KMS-11 (cell line): ENCODE measurements around the gene GPR17.

Experiments used
- H2AFZ ChIP-seq: fragments of 200-600 bp; sonication (generic); 2 replicates; pipeline ENCODE4 v1.6.1; 2016; ENCODE audit warnings: antibody characterized with exemption, mixed run types, low read depth
- H3K27ac ChIP-seq: fragments of 200-600 bp; sonication (generic); 2 replicates; pipeline ENCODE4 v1.6.1; 2016; ENCODE audit warnings: mild to moderate bottlenecking, mixed run types
- H3K27me3 ChIP-seq: fragments of 200-600 bp; sonication (generic); 2 replicates; pipeline ENCODE4 v1.6.1; 2017; ENCODE audit warnings: mild to moderate bottlenecking, low read depth, mixed run types, moderate library complexity; ENCODE audit not compliant: insufficient read depth
- H3K36me3 ChIP-seq: fragments of 200-600 bp; sonication (generic); 2 replicates; pipeline ENCODE4 v1.6.1; 2017; ENCODE audit warnings: mild to moderate bottlenecking, mixed run types; ENCODE audit not compliant: insufficient read depth
- H3K4me1 ChIP-seq: fragments of 200-600 bp; sonication (generic); 2 replicates; pipeline ENCODE4 v1.6.1; 2016; ENCODE audit warnings: mild to moderate bottlenecking, low read depth, mixed run types; ENCODE audit not compliant: poor library complexity, severe bottlenecking
- H3K4me2 ChIP-seq: fragments of 200-600 bp; sonication (generic); 2 replicates; pipeline ENCODE4 v1.7.0; 2016; ENCODE audit warnings: mild to moderate bottlenecking, mixed run types
- H3K4me3 ChIP-seq: fragments of 200-600 bp; sonication (generic); IDR thresholded peaks from 2 replicates; pipeline ENCODE4 v1.6.1; 2017; ENCODE audit warnings: low read depth, low read length, mixed read lengths; ENCODE audit not compliant: insufficient read depth
- H3K79me2 ChIP-seq: fragments of 200-600 bp; sonication (generic); 2 replicates; pipeline ENCODE4 v1.6.1; 2016; ENCODE audit warnings: low read depth, mixed run types; ENCODE audit not compliant: insufficient read depth
- H3K9ac ChIP-seq: fragments of 200-600 bp; sonication (generic); 2 replicates; pipeline ENCODE4 v1.6.1; 2016; ENCODE audit warnings: mild to moderate bottlenecking, mixed run types
- H4K20me1 ChIP-seq: fragments of 200-600 bp; sonication (generic); 2 replicates; pipeline ENCODE4 v1.6.1; 2016; ENCODE audit warnings: mild to moderate bottlenecking, mixed run types; ENCODE audit not compliant: insufficient read depth
- TF ChIP-seq, protein P1 (sequence below): fragments of 200-600 bp; sonication (generic); conservative IDR thresholded peaks from 2 replicates; pipeline ENCODE4 v1.6.1; 2017; ENCODE audit warnings: low read depth, mild to moderate bottlenecking, antibody characterized with exemption, low read length, moderate library complexity, mixed read lengths

Gene GPR17

DNA sequence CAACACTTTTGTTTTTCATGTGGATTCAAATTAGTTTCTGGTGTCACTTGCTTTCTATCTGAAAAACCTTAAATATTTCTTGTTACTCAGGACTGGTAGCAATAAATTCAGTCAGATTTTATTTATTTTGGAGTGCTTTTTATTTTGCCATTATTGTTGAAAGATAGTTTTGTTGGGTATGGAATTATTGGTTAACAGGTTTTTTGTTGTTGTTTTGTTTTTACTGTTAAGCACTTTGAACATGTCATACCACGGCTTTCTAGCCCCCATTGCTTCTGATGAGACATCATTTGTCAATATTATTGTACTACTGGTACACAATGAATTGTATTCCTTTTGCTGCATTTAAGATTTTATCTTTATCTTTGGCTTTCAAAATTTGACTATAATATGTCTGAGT, 42.5 kb downstream of the GPR17 start:
- H3K4me2 ChIP-seq, result no peak overlapping the region
- no peak overlapping the region for H3K4me3 ChIP-seq
- H3K27ac ChIP-seq, result no peak overlapping the region
- H3K27me3 ChIP-seq, result no peaks in the 10 kb centered on the region
- H2AFZ ChIP-seq, result no peak overlapping the region
- H3K9ac ChIP-seq, result no peak overlapping the region
- no peaks in the 10 kb centered on the region for H3K79me2 ChIP-seq
- no peaks in the 10 kb centered on the region for H3K4me1 ChIP-seq
- no peaks in the 10 kb centered on the region for H3K36me3 ChIP-seq
- H4K20me1 ChIP-seq, result no peaks in the 10 kb centered on the region
- TF ChIP-seq, protein P1, sequence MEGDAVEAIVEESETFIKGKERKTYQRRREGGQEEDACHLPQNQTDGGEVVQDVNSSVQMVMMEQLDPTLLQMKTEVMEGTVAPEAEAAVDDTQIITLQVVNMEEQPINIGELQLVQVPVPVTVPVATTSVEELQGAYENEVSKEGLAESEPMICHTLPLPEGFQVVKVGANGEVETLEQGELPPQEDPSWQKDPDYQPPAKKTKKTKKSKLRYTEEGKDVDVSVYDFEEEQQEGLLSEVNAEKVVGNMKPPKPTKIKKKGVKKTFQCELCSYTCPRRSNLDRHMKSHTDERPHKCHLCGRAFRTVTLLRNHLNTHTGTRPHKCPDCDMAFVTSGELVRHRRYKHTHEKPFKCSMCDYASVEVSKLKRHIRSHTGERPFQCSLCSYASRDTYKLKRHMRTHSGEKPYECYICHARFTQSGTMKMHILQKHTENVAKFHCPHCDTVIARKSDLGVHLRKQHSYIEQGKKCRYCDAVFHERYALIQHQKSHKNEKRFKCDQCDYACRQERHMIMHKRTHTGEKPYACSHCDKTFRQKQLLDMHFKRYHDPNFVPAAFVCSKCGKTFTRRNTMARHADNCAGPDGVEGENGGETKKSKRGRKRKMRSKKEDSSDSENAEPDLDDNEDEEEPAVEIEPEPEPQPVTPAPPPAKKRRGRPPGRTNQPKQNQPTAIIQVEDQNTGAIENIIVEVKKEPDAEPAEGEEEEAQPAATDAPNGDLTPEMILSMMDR, result no peak

DNA sequence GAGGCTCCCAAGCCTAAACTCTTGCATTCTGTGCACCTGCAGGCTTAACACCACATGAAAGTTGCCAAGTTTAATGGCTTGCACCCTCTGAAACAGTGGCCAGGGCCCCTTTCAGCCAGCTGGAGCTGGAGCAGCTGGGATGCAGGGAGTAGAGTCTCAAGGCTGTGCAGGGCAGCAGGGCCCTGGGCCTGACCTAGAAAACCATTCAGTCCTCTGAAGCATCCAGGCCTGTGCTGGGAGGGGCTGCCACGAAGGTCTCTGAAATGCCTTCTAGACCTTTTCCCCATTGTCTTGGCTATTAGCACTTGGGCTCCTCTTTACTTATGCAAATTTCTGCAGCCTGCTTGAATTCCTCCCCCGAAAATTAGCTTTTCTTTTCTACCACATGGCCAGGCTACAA, 44.7 kb downstream of the GPR17 start:
- no peak overlapping the region for H2AFZ ChIP-seq
- TF ChIP-seq, protein P1, result no peak
- H3K4me1 ChIP-seq, result no peaks in the 10 kb centered on the region
- H3K36me3 ChIP-seq, result no peaks in the 10 kb centered on the region
- H4K20me1 ChIP-seq, result no peaks in the 10 kb centered on the region
- H3K4me3 ChIP-seq, result no peak overlapping the region
- no peak overlapping the region for H3K9ac ChIP-seq
- H3K27ac ChIP-seq, result no peak overlapping the region
- H3K79me2 ChIP-seq, result no peaks in the 10 kb centered on the region
- no peaks in the 10 kb centered on the region for H3K27me3 ChIP-seq
- H3K4me2 ChIP-seq, result no peak overlapping the region

DNA sequence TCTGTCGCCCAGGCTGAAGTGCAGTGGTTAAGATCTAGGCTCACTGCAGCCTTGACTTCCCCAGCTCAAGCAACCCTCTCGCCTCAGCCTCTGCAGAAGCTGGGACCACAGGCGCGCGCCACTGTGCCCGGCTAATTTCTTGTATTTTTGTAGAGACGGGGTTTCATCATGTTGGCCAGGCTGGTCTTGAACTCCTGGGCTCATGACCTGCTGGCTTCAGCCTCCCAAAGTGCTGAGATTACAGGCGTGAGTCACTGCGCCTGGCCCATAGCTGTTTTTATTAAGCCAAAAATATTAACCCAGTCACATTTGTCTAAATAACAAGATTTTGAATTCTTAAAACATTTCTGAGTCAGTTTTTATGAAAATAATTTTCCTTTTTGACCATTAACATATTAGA, 49.0 kb downstream of the GPR17 start:
- Histone ChIP-seq H3K4me1 (peaks cover 4% of the 10 kb centered on the region), H3K27me3 (no peaks in the 10 kb centered on the region), H3K4me2 (no peak overlapping the region), H3K36me3 (no peaks in the 10 kb centered on the region), H3K4me3 (no peak overlapping the region), H3K9ac (no peak overlapping the region), H3K27ac (no peak overlapping the region), H2AFZ (no peak overlapping the region), H3K79me2 (no peaks in the 10 kb centered on the region), H4K20me1 (no peaks in the 10 kb centered on the region)
- TF ChIP-seq, protein P1, result no peak

DNA sequence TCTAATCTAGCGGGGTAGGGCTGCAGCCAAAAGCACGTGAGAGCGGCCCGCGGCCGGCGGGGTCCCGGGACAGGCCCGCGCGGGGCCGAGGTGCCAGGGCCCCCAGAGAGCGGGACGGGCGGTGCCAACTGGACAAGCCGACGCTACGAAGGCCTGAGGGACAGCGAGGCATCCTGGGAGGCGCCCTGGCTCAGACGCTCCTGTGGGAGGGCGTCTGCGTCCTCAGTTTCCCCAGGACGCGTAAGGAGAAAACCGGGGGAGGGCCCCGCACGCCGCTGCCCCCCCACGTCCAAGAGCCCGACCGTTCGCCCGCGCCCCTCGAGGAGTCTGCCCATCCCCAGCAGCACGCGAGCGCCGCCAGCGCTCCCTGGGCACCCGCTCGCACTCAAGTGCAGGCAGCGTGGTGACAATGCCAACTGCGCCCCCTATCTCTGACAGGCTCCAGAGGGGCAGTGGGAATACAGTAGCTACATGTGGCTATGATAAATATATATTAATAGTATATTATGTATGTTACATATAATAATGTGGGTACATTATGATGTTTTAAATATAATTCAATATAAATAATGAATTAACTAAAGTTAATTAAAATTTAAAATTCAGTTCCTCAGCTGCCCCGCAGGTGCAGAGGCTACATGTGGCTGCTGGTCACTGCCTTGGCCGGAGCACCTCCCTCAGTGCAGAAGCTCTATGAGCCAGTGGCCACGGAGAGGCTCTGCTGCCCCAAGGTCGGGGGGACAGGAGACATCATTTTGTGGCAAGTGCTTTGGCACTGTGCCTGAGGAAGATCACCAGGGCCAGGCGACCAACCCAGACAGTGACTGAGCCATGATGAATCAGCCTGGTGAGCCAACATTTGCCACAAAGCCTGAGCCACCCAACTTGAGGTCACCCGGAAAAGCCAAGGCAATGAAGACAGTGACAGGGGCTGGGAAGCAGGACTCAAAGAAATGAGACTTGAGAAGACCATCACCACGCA, 49.8 kb downstream of the GPR17 start:
- Histone ChIP-seq H3K4me2 (no peak overlapping the region), H3K27me3 (no peaks in the 10 kb centered on the region), H3K36me3 (no peaks in the 10 kb centered on the region), H3K4me1 (peaks cover 8% of the 10 kb centered on the region), H3K27ac (no peak overlapping the region), H4K20me1 (no peaks in the 10 kb centered on the region), H3K79me2 (no peaks in the 10 kb centered on the region), H2AFZ (no peak overlapping the region), H3K9ac (no peak overlapping the region), H3K4me3 (no peak overlapping the region)
- TF ChIP-seq, protein P1, result no peak
